Measurements from ENCODE around the gene EDC3. TPM values are rescaled to one million over a fixed set of nuclear protein-coding genes. Genes with fewer than 3 reads are reported as not detected.
A peak's percentile ranks its signal among the peaks of the same experiment; 100 is the strongest.

Gene EDC3
- polyA plus RNA-seq, 1 of the 3 experiments (the other 2 are of a cell fraction), result 34.9 TPM

- Histone ChIP-seq H3K36me3 (replicated peaks in 1 of 2; ENCODE audit: control insufficient read depth in 1 of 2, insufficient read depth in 2 of 2, low read length in 1 of 2) (no peaks in the 10 kb centered on the region), H4K20me1 (ENCODE audit: insufficient read depth) (no peaks in the 10 kb centered on the region), H3K9me2 (no peaks in the 10 kb centered on the region), H3K79me2 (ENCODE audit: insufficient read depth) (no peaks in the 10 kb centered on the region), H3K4me3 (ENCODE audit: low read depth in 2 of 2, low read length in 1 of 2) (no peak overlapping the region), H3K9me3 (no peaks in the 10 kb centered on the region), H3K9ac (no peak overlapping the region), H3K27me3 (ENCODE audit: insufficient read depth) (no peaks in the 10 kb centered on the region), H3K4me1 (ENCODE audit: control insufficient read depth in 1 of 2, insufficient read depth in 2 of 2, low read depth in 1 of 2, low read length in 1 of 2) (peaks cover 0 to 25% of the 10 kb centered on the region in 2 experiments; a peak in 1 of 4 replicates), H3F3A (replicated peaks; ENCODE audit: insufficient read depth) (no peaks in the 10 kb centered on the region), H3K4me2 (no peak overlapping the region), H2AFZ (ENCODE audit: low read depth) (no peak overlapping the region), H3K27ac (ENCODE audit: low read depth in 2 of 2, low read length in 1 of 2) (no peak overlapping the region)
- POLR2A ChIA-PET, result interaction anchor here (1.2 kb wide), 1 partner anchor 61 kb away, joined by 4 read pairs; no protein-coding TSS in a partner anchor
- CTCF ChIA-PET, result interaction anchor here (1.0 kb wide), 1 partner anchor 10 kb away, joined by 3 read pairs; no protein-coding TSS in a partner anchor
- DNase-seq, result no peak
- no peak for TF ChIP-seq NFIC (IDR thresholded peaks at IDR 0.05; ENCODE audit: borderline replicate concordance)
- no peak for TF ChIP-seq SMC3 (IDR thresholded peaks at IDR 0.05; ENCODE audit: low read depth, low read length)
- TF ChIP-seq NRF1 (IDR thresholded peaks at IDR 0.05; ENCODE audit: low read depth, low read length), result no peak
- TF ChIP-seq, protein P1, sequence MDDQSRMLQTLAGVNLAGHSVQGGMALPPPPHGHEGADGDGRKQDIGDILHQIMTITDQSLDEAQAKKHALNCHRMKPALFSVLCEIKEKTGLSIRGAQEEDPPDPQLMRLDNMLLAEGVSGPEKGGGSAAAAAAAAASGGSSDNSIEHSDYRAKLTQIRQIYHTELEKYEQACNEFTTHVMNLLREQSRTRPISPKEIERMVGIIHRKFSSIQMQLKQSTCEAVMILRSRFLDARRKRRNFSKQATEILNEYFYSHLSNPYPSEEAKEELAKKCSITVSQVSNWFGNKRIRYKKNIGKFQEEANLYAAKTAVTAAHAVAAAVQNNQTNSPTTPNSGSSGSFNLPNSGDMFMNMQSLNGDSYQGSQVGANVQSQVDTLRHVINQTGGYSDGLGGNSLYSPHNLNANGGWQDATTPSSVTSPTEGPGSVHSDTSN (IDR thresholded peaks at IDR 0.05), result no peak
- no peak for TF ChIP-seq CTCF (IDR thresholded peaks at IDR 0.05)
- TF ChIP-seq, protein P2, sequence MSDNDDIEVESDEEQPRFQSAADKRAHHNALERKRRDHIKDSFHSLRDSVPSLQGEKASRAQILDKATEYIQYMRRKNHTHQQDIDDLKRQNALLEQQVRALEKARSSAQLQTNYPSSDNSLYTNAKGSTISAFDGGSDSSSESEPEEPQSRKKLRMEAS (IDR thresholded peaks at IDR 0.05; ENCODE audit: low read depth), result no peak
- no peak for TF ChIP-seq YY1 (IDR thresholded peaks at IDR 0.05; ENCODE audit: low read depth)
- no peak for TF ChIP-seq TCF12 (IDR thresholded peaks at IDR 0.05)
- TF ChIP-seq EZH2phosphoT487 (IDR thresholded peaks at IDR 0.05; ENCODE audit: borderline replicate concordance, low read depth), result no peak
- TF ChIP-seq RXRA (IDR thresholded peaks at IDR 0.05; ENCODE audit: borderline replicate concordance, low read depth), result no peak
- TF ChIP-seq MEF2A (IDR thresholded peaks at IDR 0.05; ENCODE audit: borderline replicate concordance, low read depth), result no peak
- WGBS (ENCODE audit: low lambda C conversion rate), result 97% methylated on average over 9 of the region's 13 CpGs
Measured at GRCh38 chr15:74603026-74603788, 92.6 kb downstream of the EDC3 start.

GRCh38 chr15:74599156-74599555, 96.7 kb downstream of the EDC3 start:
- ChIA-PET CTCF (interaction anchor here (0.8 to 1.6 kb wide), 8 partner anchors 8 to 217 kb away, joined by 3 to 4 read pairs (median 4); no protein-coding TSS in a partner anchor), POLR2A (interaction anchor here (0.7 to 3.1 kb wide), 9 partner anchors 8 to 370 kb away, joined by 3 to 25 read pairs (median 6); partner anchors contain the start of gene CLK3)
- Histone ChIP-seq H3K9me3 (no peaks in the 10 kb centered on the region), H3K36me3 (replicated peaks in 1 of 2; ENCODE audit: control insufficient read depth in 1 of 2, insufficient read depth in 2 of 2, low read length in 1 of 2) (no peaks in the 10 kb centered on the region), H3F3A (replicated peaks; ENCODE audit: insufficient read depth) (no peaks in the 10 kb centered on the region), H3K4me2 (peak overlapping the region; percentile 89), H3K4me1 (ENCODE audit: control insufficient read depth in 1 of 2, insufficient read depth in 2 of 2, low read depth in 1 of 2, low read length in 1 of 2) (peaks cover 0 to 27% of the 10 kb centered on the region in 2 experiments; a peak in 1 of 4 replicates), H2AFZ (ENCODE audit: low read depth) (no peak overlapping the region), H3K27me3 (ENCODE audit: insufficient read depth) (no peaks in the 10 kb centered on the region), H3K9ac (no peak overlapping the region), H3K27ac (ENCODE audit: low read depth in 2 of 2, low read length in 1 of 2) (peak overlapping the region in 1 of 2 experiments; percentile 97; a peak in 1 of 4 replicates), H4K20me1 (ENCODE audit: insufficient read depth) (no peaks in the 10 kb centered on the region), H3K4me3 (ENCODE audit: low read depth in 2 of 2, low read length in 1 of 2) (peak overlapping the region; percentile 57 to 70), H3K79me2 (ENCODE audit: insufficient read depth) (no peaks in the 10 kb centered on the region), H3K9me2 (no peaks in the 10 kb centered on the region)
- 81% methylated on average over 10 of the region's 15 CpGs for WGBS (ENCODE audit: low lambda C conversion rate)
- DNase-seq, result no peak
- no peak for TF ChIP-seq CHD2 (IDR thresholded peaks at IDR 0.05; ENCODE audit: low read length, partially characterized antibody)
- TF ChIP-seq, protein P3, sequence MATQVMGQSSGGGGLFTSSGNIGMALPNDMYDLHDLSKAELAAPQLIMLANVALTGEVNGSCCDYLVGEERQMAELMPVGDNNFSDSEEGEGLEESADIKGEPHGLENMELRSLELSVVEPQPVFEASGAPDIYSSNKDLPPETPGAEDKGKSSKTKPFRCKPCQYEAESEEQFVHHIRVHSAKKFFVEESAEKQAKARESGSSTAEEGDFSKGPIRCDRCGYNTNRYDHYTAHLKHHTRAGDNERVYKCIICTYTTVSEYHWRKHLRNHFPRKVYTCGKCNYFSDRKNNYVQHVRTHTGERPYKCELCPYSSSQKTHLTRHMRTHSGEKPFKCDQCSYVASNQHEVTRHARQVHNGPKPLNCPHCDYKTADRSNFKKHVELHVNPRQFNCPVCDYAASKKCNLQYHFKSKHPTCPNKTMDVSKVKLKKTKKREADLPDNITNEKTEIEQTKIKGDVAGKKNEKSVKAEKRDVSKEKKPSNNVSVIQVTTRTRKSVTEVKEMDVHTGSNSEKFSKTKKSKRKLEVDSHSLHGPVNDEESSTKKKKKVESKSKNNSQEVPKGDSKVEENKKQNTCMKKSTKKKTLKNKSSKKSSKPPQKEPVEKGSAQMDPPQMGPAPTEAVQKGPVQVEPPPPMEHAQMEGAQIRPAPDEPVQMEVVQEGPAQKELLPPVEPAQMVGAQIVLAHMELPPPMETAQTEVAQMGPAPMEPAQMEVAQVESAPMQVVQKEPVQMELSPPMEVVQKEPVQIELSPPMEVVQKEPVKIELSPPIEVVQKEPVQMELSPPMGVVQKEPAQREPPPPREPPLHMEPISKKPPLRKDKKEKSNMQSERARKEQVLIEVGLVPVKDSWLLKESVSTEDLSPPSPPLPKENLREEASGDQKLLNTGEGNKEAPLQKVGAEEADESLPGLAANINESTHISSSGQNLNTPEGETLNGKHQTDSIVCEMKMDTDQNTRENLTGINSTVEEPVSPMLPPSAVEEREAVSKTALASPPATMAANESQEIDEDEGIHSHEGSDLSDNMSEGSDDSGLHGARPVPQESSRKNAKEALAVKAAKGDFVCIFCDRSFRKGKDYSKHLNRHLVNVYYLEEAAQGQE (IDR thresholded peaks at IDR 0.05; ENCODE audit: low read depth, low read length), result no peak
- TF ChIP-seq RAD21 (IDR thresholded peaks at IDR 0.05; ENCODE audit: low read length), result no peak
- no peak for TF ChIP-seq USF2 (IDR thresholded peaks at IDR 0.05; ENCODE audit: borderline replicate concordance, low read depth, low read length)
- no peak for TF ChIP-seq ELF1 (IDR thresholded peaks at IDR 0.05)
- TF ChIP-seq RXRA (IDR thresholded peaks at IDR 0.05; ENCODE audit: borderline replicate concordance, low read depth), result no peak
- no peak for TF ChIP-seq FOXJ3 (CRISPR knock-in tag; IDR thresholded peaks at IDR 0.05)
- TF ChIP-seq TEAD4 (IDR thresholded peaks at IDR 0.05; ENCODE audit: borderline replicate concordance, insufficient read depth), result no peak
- TF ChIP-seq RCOR1 (IDR thresholded peaks at IDR 0.05; ENCODE audit: low read length), result no peak
